HUDEP-2 (cell line): ENCODE measurements around the gene SFXN5.
A peak's percentile ranks its signal among the peaks of the same experiment; 100 is the strongest.
"Not testable (repeated sequence)": the region's sequence is repeated elsewhere in the genome, so short reads cannot be mapped to it uniquely, and the experiment has no call there.

Source experiments
- DNase-seq, 76 experiments: peaks; one replicate each; lab custom pipeline; 2025; ENCODE audit not compliant: unreplicated experiment in 76 of 76; lab: John Stamatoyannopoulos, UW

SFXN5 gene, protein sequence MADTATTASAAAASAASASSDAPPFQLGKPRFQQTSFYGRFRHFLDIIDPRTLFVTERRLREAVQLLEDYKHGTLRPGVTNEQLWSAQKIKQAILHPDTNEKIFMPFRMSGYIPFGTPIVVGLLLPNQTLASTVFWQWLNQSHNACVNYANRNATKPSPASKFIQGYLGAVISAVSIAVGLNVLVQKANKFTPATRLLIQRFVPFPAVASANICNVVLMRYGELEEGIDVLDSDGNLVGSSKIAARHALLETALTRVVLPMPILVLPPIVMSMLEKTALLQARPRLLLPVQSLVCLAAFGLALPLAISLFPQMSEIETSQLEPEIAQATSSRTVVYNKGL

DNA sequence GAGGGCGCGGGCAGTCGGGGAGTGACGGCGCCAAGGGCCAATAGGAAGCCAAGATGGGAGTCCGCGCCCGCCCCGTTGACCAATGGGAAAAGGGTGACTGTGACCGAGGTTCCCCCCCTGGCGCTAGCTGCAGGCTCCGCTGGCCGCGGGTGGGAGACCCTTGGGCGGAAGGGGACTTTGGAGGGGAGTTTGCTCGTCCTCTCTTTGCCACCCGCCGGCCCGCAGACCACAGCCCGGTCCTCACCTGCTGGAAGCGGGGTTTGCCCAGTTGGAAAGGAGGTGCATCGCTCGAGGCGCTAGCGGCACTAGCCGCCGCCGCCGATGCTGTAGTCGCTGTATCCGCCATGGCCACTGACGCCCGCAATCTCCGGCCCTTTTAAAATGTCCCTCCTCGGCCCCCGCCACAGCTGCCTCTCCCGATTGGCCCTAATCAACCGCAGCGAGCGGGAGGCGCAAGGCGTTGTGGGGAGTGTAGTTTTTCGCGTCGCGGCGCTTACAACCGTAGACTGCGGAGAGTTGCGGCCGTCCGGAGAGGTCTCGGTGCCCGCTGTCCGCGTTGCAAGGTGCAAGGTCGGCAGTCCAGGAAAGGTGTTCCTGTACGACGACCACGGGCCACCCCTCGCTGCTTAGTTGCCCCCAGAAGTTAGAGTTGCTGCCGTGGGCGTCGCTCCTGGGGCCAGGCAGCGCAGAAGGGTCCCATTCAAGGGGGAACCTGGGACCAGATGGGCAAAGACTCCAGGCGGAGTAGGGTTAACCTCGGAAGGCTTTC, at the start of gene SFXN5:
Gene SFXN5, minus strand, starts transcription at position 353 of the 769 bp plus-strand sequence. Its CDS starts 7 bp downstream, at position 346.
- DNase-seq, result peak in 75 of 76 experiments; percentile 31 to 97 (median 93)

DNA sequence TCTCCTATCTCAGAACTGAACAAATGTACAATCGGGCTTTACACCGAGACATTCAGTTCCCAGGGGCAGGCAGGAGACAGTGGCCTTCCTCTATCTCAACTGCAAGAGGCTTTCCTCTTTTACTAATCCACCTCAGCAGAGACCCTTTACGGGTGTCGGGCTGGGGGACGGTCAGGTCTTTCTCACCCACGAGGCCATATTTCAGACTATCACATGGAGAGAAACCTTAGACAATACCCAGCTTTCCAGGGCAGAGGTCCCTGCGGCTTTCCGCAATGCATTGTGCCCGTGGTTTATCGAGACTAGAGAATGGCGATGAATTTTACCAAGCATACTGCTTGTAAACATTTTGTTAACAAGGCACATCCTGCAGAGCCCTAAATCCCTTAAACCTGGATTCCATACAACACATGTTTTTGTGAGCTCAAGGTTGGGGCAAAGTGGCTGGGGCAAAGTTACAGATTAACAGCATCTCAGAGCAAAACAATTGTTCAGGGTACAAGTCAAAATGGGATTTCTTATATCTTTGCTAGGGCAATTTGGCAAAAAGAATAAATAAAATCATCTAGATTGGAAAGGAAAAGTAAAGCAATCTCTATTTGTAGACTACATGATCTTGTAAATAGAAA, 48.2 kb upstream of the SFXN5 start:
- not testable (repeated sequence) for DNase-seq

DNA sequence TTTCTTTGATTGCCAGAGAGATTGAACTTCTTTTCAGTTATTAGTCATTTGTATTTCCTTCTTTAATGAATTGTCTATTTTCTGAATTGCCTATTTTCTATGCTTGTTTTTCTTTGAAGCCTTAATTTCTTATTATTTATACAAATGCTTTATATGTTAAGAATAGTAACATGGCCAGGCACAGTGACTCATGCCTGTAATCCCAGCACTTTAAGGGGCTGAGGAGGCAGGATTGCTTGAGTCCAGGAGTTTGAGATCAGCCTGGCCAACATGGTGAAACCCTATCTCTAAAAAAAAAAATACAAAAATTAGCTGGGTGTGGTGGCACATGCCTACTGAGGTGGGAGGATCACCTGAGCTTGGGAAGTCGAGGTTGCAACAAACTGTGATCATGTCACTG, 45.9 kb upstream of the SFXN5 start:
- DNase-seq, result no peak

DNA sequence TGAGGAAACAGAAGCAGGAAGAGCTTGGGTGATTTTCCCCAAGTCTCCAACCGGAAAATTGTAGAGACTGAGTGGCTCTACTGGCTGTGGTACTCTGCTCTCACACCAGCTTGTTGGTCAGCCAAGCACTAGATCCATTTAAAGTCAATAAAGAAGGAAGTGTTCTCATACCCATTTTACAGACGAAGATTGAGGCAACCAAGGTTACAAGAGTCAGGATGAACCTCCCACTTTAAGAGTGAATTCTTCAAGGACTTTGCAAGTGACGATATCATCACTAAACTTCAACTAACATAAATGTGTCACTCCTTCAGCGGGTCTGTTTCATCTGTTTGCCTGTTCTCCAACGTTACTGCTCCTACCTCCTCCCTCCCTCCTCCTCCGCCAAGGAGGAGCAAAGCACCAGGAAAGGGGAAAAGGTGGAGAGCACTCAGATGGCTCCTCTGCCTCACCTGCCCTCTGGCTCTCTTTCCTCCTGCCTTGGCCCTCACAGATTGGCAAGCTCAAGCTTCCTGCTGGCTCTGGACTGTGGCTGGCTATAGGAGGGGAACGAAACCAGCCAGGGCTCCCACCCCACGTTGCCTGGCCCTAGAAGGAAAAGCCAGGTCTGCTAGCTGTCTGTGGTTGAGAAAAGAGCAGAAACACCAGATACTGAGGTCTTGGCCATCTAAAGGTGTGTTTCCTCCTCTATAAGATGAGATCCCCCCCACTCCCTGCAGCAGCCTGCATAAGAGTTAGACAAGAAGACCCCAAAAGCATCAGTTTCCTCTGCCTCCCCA, 44.9 kb upstream of the SFXN5 start:
- DNase-seq, result no peak

DNA sequence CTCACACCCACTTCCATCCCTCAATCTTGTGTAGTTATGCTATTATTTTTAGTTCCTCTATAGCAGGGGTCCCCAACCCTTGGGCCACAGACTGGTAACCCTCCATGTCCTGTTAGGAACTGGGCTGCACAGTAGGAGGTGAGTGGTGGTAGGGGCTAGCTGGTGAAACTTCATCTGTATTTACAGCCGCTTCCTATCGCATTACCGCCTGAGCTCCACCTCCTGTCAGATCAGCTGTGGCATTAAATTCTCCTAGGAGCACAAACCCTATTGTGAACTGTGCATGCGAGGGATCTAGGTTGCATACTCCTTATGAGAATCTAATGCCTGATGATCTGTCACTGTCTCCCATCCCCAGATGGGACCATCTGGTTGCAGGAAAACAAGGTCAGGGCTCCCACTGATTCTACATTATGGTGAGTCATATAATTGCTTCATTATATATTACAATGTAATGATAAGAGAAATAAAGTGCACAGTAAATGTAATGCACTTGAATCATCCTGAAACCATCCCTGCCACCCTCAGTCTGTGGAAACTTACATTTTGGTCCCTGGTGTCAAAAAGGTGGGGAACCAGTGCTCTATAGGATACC, 42.9 kb upstream of the SFXN5 start:
- DNase-seq, result no peak

DNA sequence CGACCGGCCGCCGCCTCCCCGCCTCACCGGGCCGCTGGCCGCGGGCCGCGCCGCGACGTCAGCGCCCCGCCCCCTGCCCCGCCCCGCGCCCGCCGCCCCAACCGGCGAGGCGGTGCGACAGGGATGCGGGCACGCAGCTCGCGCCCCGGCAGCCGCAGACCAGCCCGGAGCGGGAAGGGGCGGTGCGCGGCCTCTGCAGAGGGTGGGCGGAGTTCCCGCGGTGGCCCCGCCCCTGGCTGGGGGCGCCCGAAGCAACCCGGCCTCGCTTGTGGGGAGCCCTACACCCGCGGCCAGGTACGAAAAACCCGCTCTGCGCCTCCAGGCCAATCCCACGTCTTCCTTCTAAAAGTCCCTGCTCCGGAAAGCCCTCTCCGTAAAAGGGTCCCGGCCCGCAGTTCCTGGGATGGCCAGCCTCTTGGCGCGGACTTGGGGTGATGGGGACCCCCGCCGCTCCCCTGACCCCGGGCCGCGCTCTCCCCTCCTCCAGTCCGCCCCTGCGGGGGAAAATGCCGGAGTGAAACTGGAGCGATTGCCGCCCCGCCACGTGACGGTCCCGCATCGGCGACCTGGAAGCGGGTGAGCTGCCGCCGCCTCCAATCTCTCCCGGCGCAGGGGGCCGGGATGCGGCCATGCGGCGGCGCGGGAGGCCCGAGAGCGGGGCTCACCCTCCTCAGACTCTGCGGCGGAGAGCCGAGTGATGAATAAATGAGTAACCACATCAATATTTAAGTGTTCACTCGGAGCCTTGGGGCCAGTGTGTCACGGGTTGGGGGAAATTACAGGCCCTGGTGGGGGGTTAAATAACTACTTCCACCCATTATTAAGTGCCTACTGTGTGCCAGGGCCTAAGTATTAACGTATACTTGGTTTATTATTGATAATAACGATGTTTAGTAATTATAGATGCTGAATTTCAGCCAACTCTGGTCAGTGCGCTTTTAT, 41.7 kb upstream of the SFXN5 start, which contains the start of gene RAB11FIP5:
Gene RAB11FIP5, minus strand, starts transcription at position 36 of the 942 bp plus-strand sequence. CDS start 171 bp downstream, outside the sequence.
- DNase-seq, result peak in 7 of 76 experiments; percentile 5 to 25 (median 14)

DNA sequence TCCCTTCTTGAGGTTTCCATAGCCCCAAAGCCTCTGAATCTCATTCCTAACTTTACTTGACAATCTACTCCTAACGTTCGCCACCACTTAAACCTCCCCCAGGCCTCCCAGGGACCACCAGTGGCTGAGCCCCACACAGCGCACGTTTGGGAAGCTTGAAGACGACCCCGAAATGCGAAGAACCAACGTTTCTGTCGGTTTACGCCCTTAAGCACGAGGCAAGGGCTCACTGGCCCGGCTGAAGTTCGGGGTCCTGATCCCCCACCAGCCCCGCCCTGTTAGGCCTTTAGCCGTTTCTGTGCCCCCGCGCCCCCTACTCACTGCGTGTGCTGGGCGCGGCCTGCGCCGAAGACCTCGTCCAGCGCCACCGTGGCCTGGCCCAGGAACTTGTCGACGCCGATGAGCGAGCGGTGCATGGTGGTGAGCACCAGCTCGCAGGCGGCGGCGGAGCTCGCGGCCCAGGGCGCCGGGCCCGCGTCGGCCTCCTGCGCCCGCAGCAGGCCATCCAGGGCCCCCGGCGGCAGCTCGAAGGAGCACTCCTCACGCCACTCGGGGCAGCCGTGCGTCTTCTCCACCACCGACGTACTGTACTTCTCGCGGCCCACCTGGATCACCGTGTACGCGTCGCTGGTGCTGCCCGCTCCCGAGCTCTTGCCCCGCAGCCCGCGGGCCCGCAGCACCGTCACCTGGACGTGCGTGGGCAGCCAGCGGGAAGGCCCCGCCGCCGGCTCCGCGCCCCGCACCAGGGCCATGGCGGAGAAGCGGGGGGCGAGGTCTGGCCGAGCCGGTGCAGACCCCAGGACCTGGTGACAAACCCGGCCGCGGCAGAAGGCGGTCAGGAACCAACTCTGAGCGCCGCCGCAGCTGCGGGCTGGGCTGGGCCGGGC, 40.8 kb upstream of the SFXN5 start:
- no peak for DNase-seq

DNA sequence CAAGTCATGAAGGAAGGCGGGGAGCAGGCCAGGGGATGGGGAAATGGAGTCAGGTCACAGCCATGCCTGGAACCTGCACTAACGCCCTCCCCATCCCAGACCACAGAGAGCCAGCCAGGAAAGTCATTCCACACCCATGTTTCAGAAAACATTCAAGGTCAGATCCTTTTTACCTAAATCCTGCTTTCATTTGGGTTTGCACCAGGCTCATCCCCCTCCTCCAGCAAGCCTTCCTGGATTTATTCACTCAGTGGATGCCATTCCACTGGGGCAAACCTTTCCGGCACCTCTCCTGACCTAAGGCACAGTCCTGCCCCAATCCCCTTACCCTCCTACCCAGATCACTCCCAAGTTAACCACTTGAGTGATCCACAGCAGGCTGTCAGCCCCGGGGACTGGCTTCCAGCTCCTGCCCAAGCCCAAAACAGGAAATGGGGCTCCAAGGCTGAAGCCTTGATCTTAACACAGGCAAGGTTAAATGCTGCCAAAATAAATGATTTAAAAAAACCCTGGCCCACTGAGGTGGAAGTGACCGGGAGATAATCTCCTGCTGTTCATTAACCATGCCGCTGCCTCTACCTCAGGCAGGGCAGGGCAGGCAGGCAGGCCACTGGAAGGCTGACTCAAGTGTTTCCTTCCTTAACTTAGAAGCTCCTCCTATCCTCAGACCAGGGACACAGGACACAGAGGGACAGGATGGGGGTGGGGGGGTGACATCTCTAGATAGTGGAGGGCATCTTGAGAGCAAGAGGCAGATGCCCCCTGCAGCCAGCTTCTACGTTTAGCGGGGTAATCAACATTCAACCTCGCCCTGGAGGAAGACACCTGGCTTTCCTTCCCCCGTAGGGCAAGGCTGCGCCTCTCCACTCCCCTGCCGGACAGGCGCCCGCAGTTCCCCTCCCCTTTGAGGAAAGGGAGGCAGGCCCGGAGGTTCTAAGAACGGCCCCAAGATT, 39.8 kb upstream of the SFXN5 start:
- DNase-seq, result no peak

DNA sequence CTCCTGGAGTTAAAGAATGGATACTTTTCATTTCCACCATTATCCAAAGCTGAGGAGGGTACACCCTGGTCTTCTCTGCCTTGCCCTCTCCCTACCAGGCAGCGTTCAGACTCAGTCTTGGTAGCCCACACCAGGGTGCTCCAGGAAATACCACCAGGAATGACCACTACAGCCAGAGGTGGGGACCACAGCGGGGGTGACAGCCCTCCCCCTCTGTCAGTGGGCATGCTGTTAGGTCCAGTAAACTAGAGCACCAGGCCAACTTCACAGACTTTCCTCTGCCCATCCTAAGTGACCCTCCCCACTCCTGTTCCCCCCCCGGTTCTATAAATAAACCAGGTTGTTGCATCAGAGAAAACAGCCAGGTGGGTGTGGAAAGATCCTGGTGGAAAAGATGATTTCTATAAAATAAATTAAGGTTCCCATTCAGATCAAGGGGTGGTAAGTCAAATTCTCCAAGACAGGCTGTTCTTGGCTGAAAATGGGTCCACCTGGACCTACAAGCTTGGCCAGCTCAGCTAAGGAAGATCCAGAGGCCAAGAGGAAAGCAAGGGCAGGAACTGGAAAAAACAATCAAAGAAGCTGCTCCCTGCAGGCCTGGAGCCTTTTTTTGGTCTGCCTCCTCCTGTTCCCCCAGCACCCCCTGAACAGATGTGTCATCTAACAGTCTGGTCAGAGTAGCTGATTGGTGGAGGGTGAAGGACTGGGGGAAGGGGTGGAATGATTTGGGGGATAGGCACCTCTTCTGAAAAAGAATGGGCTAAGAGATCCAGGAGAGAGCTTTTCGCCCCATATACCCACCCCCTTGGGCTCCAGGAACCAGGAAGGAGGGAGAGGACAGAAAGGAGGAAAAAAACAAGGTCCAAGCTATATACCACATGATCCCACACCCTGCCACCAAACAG, 38.9 kb upstream of the SFXN5 start:
- DNase-seq, result no peak

DNA sequence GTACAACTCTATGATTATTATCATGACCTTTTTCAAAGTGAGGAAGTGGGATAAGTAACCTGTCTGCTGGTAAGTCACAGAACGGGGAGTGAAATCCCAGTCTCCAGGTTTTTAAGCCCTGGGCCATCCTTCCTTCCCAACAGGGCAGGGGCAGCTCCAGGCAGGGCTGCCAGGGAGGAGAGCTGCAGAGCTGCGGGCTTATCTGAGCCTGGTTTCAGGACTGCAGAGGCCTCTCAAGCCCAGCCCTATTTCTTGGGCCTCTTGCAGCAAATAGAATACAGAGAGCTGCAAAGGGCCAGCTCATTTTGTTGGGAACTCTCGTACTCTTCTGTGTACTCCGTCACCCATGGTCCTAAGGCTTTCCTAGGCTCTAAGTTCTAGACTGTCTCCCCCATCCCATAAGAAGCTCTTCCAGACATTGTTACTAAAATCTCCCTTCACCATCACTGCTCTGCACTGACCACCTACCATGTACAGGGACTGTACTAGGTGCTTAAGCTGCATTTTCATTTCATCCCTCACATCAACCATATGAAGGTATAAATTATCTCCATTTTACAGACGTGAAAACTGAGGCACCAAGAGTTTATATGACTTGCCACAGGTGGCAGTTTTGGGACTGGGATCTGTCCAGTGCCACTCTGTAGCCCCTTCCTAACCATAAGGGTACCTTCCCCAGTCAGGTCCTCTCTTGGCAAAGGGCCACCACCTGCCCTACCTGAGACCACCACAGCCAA, 38.1 kb upstream of the SFXN5 start:
- DNase-seq, result no peak

DNA sequence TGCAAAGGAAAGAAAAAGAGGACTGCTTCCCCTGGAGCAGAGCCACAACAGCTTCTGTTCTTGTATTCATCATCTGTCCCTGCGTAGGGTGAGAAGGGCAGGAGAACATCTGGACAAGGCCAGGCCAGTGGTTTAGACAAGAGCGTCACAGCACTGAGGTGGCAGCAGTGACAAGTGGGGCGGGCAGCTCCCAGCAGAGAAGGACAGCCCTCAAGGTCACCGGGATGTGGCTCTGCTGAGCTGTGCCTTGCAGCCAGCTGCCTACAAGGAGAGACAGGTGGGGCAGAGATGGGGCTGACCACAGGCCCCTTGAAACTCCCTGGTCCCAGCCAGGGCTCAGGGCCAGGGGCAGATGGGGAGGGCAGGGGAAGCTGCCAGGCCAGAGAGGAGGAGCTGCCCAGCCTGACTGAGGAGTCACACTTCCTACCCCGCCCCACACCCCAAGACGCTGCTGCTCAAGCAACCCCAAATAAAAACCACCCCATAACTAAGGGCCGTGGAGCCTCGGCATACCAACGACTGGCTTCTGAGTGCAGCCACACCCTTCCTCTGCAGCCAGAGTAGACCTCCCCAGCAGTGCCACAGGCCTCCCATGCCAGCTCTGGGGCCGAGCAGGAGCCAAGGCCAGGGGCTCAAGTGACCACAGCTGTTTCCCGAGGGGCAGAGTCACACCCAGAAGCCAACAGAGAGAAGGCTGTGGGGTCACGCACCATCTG, 35.9 kb upstream of the SFXN5 start:
- DNase-seq, result no peak

DNA sequence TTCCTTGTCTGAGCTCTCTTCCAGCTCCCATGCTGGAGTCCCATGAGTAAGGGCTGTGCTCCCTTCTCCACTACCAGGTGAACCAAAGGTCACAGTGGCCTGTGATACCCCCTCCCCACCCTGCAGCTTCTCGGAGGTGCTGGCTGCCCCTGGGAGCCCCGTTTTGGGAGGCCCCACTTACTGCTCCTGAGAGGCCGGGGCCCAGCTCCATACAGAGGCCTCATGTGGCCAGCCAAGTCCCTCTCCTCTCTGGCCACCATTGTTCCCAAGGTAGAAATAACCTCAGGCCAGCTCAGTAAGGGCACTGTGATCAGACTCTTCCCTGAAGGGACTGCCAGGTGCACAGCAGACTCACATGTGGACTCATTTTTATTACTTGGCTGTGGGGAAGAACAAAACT, 35.3 kb upstream of the SFXN5 start:
- DNase-seq, result no peak

DNA sequence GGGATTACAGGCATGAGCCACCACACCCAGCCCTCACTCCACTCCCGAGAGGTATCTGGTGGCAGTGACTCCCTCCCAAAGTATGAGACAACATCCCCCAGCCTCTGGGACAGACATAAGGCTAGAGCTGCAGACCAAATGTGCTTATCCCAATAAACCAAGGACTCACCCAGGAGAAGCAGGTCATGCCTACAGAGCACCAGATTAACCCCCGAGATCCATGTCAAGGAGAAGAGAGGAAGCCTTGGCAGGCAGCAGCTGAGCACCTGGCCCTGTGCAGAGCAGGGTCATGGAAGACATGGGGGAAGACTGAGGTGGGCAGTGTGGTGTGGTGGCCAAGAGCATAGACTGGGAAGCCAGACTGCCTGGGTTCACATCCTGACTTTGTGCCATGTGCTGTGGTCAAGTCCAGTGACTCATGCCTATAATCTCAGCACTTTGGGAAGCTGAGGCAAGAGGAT, 34.0 kb upstream of the SFXN5 start:
- DNase-seq, result no peak

DNA sequence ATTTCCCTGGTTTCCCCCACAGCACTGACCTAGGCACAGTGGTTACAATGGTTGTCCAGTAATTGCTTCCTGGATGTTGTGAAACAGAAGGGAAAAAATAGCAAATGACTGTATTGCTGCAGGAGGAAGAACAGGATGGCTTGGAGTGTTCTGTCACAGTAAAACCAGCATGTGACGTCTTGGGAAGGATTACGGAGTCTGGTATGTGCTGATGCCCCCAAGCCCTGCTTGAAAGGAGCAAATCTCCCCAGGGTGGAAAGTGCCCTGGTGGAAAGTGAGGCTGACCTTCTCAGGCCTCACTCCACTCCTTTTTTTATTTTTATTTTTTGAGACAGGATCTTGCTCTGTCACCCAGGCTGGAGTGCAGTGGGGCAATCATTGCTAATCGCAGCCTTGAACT, 33.4 kb upstream of the SFXN5 start:
- DNase-seq, result no peak
